Ishikawa (cell line): ENCODE measurements around the gene ATP9B.

ENCODE experiments used
- CEBPB ChIP-seq: IDR thresholded peaks from 2 replicates; pipeline ENCODE4 v1.6.1; 2012
- CREB1 ChIP-seq: IDR thresholded peaks from 2 replicates; pipeline ENCODE4 v1.6.1; 2012; ENCODE audit warnings: low read depth
- EGR1 ChIP-seq: IDR thresholded peaks from 2 replicates; pipeline ENCODE4 v1.6.1; 2012
- EP300 ChIP-seq: IDR thresholded peaks from 2 replicates; pipeline ENCODE4 v1.6.1; 2012; ENCODE audit warnings: borderline replicate concordance
- FOXM1 ChIP-seq: IDR thresholded peaks from 2 replicates; pipeline ENCODE4 v1.6.1; 2012; ENCODE audit warnings: low read depth, borderline replicate concordance
- MAX ChIP-seq: IDR thresholded peaks from 2 replicates; pipeline ENCODE4 v1.6.1; 2012
- NFIC ChIP-seq: IDR thresholded peaks from 2 replicates; pipeline ENCODE4 v1.6.1; 2012
- RAD21 ChIP-seq: IDR thresholded peaks from 2 replicates; pipeline ENCODE4 v1.6.1; 2012; ENCODE audit warnings: low read depth
- REST ChIP-seq: IDR thresholded peaks from 2 replicates; pipeline ENCODE4 v1.6.1; 2012; ENCODE audit warnings: low read depth, mild to moderate bottlenecking
- TAF1 ChIP-seq: IDR thresholded peaks from 2 replicates; pipeline ENCODE4 v1.6.1; 2012; ENCODE audit warnings: low read depth, mild to moderate bottlenecking
- TCF12 ChIP-seq: IDR thresholded peaks from 2 replicates; pipeline ENCODE4 v1.6.1; 2012; ENCODE audit warnings: low read depth
- TEAD4 ChIP-seq: IDR thresholded peaks from 2 replicates; pipeline ENCODE4 v1.6.1; 2012
- USF1 ChIP-seq: IDR thresholded peaks from 2 replicates; pipeline ENCODE4 v1.6.1; 2012
- YY1 ChIP-seq: IDR thresholded peaks from 2 replicates; pipeline ENCODE4 v1.6.1; 2012; ENCODE audit warnings: low read depth
- ZBTB7A ChIP-seq: IDR thresholded peaks from 2 replicates; pipeline ENCODE4 v1.6.1; 2012; ENCODE audit warnings: low read depth

The ATP9B gene

GRCh38 chr18:79334496-79335233, 265.5 kb downstream of the ATP9B start:
- TF ChIP-seq CEBPB = no peak
- no peak for TF ChIP-seq TAF1
- no peak for TF ChIP-seq MAX

- no peak for TF ChIP-seq NFIC
- no peak for TF ChIP-seq FOXM1
Measured at GRCh38 chr18:79335833-79336360, 266.7 kb downstream of the ATP9B start.

- no peak for TF ChIP-seq ZBTB7A
- no peak for TF ChIP-seq TAF1
- no peak for TF ChIP-seq MAX
- no peak for TF ChIP-seq YY1
- no peak for TF ChIP-seq REST
- TF ChIP-seq USF1 = no peak
- no peak for TF ChIP-seq FOXM1
- no peak for TF ChIP-seq CREB1
- no peak for TF ChIP-seq TCF12
- no peak for TF ChIP-seq EGR1
- TF ChIP-seq RAD21 = no peak
- TF ChIP-seq CEBPB = no peak
- TF ChIP-seq TEAD4 = no peak
- TF ChIP-seq EP300 = no peak
- TF ChIP-seq NFIC = no peak
Measured at GRCh38 chr18:79336556-79337142, 267.5 kb downstream of the ATP9B start.

- TF ChIP-seq FOXM1 = no peak
- no peak for TF ChIP-seq TEAD4
- no peak for TF ChIP-seq REST
- TF ChIP-seq USF1 = no peak
- TF ChIP-seq NFIC = no peak
- TF ChIP-seq EGR1 = no peak
- TF ChIP-seq TAF1 = no peak
- no peak for TF ChIP-seq CEBPB
- TF ChIP-seq CREB1 = no peak
- no peak for TF ChIP-seq TCF12
- TF ChIP-seq YY1 = no peak
- TF ChIP-seq ZBTB7A = no peak
- TF ChIP-seq MAX = no peak
- no peak for TF ChIP-seq EP300
- no peak for TF ChIP-seq RAD21
Measured at GRCh38 chr18:79337184-79337583, 268.0 kb downstream of the ATP9B start.

- no peak for TF ChIP-seq EGR1
- no peak for TF ChIP-seq TAF1
- TF ChIP-seq CEBPB = no peak
- no peak for TF ChIP-seq YY1
- TF ChIP-seq USF1 = no peak
- TF ChIP-seq FOXM1 = no peak
Measured at GRCh38 chr18:79337620-79338019, 268.4 kb downstream of the ATP9B start.
